Cardiac muscle cell (in vitro differentiated cells and primary cell): ENCODE measurements around the gene WDR1. TPM values are rescaled to one million over a fixed set of nuclear protein-coding genes. Genes with fewer than 3 reads are reported as not detected.

ENCODE experiments used
- DNase-seq, 2 donors: peaks; one replicate each; pipeline versions ENCODE4 v3.0.0 to v3.0.0-alpha.2; 2010 to 2017; ENCODE audit warnings: low read depth in 1 of 2, low spot score in 1 of 2
- H3K27ac ChIP-seq: fragments of 200-600 bp; sonication (generic); 2 replicates; pipeline ENCODE4 v1.5.1; 2016
- H3K27me3 ChIP-seq: fragments of 200-600 bp; sonication (generic); 2 replicates; pipeline ENCODE4 v1.6.0; 2016; ENCODE audit warnings: control low read depth
- H3K36me3 ChIP-seq: fragments of 200-600 bp; sonication (generic); 2 replicates; pipeline ENCODE4 v1.5.1; 2016; ENCODE audit warnings: control low read depth
- H3K4me1 ChIP-seq: fragments of 200-600 bp; sonication (generic); 2 replicates; pipeline ENCODE4 v1.8.1; 2017; ENCODE audit warnings: low read depth, mild to moderate bottlenecking, mixed run types
- H3K4me3 ChIP-seq: fragments of 200-600 bp; sonication (generic); 2 replicates; pipeline ENCODE4 v1.5.1; 2016; ENCODE audit warnings: mild to moderate bottlenecking
- H3K9me3 ChIP-seq: fragments of 200-600 bp; sonication (generic); 2 replicates; pipeline ENCODE4 v1.5.1; 2017; ENCODE audit warnings: low read depth, mild to moderate bottlenecking, control low read depth
- CTCF ChIP-seq: IDR thresholded peaks from 2 replicates; pipeline ENCODE4 v1.5.1; 2012; ENCODE audit warnings: low read depth, mild to moderate bottlenecking, low read length
- polyA plus RNA-seq: library from polyadenylated mRNA; unstranded; fragments of >200 nt; fragmentation: Nextera tagmentation; extraction: Ambion mirVana; gene quantifications from 2 replicates; pipeline ENCODE4 v1.2.1, GENCODE V29; 2016
- total RNA-seq: library from RNA; depleted of rRNA; stranded (reverse); fragments of >200 nt; gene quantifications from 2 replicates; pipeline ENCODE4 v1.2.3, GENCODE V29; 2016

The WDR1 gene
- total and polyA plus RNA-seq, 2 experiments from 2014 or later: 198 to 347 TPM

GRCh38 chr4:10050721-10051120 lies 65.9 kb downstream of the WDR1 start:
- no peak overlapping the region for H3K4me3 ChIP-seq
- H3K36me3 ChIP-seq: no peaks in the 10 kb centered on the region
- no peak overlapping the region for H3K27ac ChIP-seq
- peaks cover 7% of the 10 kb centered on the region for H3K4me1 ChIP-seq
- no peak for TF ChIP-seq CTCF
- DNase-seq: no peak
- no peaks in the 10 kb centered on the region for H3K27me3 ChIP-seq
- H3K9me3 ChIP-seq: no peaks in the 10 kb centered on the region

DNA sequence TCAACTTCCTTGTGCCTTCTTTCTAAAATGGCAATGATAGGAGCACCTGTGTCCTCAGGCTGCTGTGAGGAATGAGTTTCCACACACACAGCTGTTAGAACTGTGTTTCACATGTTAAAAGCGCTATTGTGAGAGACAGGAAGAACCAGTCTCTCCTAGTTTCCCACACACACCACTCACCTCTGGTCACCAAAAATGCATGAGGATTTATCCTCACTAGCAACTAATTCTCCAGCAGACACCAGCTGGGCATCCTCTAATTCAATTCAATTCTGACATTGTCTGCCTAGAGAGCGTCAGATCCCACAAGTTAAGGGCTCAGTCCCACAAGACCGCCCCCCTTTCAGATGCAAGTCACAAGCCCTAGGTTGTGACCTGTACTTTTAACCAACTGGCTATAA lies 66.3 kb downstream of the WDR1 start:
- no peak overlapping the region for H3K4me3 ChIP-seq
- no peaks in the 10 kb centered on the region for H3K36me3 ChIP-seq
- peaks cover 7% of the 10 kb centered on the region for H3K4me1 ChIP-seq
- H3K27me3 ChIP-seq: no peaks in the 10 kb centered on the region
- no peak for DNase-seq
- no peak overlapping the region for H3K27ac ChIP-seq
- no peaks in the 10 kb centered on the region for H3K9me3 ChIP-seq
- no peak for TF ChIP-seq CTCF

GRCh38 chr4:10048941-10049697 lies 67.5 kb downstream of the WDR1 start:
- Histone ChIP-seq H3K4me3 (no peak overlapping the region), H3K4me1 (peaks cover 7% of the 10 kb centered on the region), H3K27me3 (no peaks in the 10 kb centered on the region), H3K9me3 (no peaks in the 10 kb centered on the region), H3K36me3 (no peaks in the 10 kb centered on the region), H3K27ac (no peak overlapping the region)
- TF ChIP-seq CTCF: no peak
- no peak for DNase-seq

GRCh38 chr4:10047967-10048366 lies 68.6 kb downstream of the WDR1 start:
- TF ChIP-seq CTCF: no peak
- Histone ChIP-seq H3K4me3 (no peak overlapping the region), H3K27me3 (no peaks in the 10 kb centered on the region), H3K27ac (no peak overlapping the region), H3K9me3 (no peaks in the 10 kb centered on the region), H3K36me3 (no peaks in the 10 kb centered on the region), H3K4me1 (peaks cover 7% of the 10 kb centered on the region)
- DNase-seq: no peak

GRCh38 chr4:10046471-10046870 lies 70.1 kb downstream of the WDR1 start:
- TF ChIP-seq CTCF: no peak
- no peaks in the 10 kb centered on the region for H3K9me3 ChIP-seq

More at GRCh38 chr4:10046471-10046870, 70.1 kb downstream of the WDR1 start:
- peaks cover 7% of the 10 kb centered on the region for H3K4me1 ChIP-seq
- no peaks in the 10 kb centered on the region for H3K27me3 ChIP-seq
- H3K36me3 ChIP-seq: no peaks in the 10 kb centered on the region
- DNase-seq: no peak
- no peak overlapping the region for H3K27ac ChIP-seq
- no peak overlapping the region for H3K4me3 ChIP-seq
